Measurements from ENCODE around the gene CMTM3.
A peak's percentile ranks its signal among the peaks of the same experiment; 100 is the strongest.
"Not testable (repeated sequence)": the region's sequence is repeated elsewhere in the genome, so short reads cannot be mapped to it uniquely, and the experiment has no call there.

CMTM3 gene

GRCh38 chr16:66604376-66605176 lies at the start of gene CMTM3:
Gene CMTM3, plus strand, starts transcription at chr16:66604704. Its CDS starts 102 bp downstream, at chr16:66604806.
- H3K27ac ChIP-seq, result peak within 1 kb of the TSS; percentile 59
- DNase-seq (ENCODE audit: low read depth, low spot score), result no peak

GRCh38 chr16:66560107-66560506 lies 44.4 kb upstream of the CMTM3 start:
- no peak for DNase-seq (ENCODE audit: low read depth, low spot score)
- no peak overlapping the region for H3K27ac ChIP-seq

GRCh38 chr16:66561381-66562080 lies 43.0 kb upstream of the CMTM3 start:
- DNase-seq (ENCODE audit: low read depth, low spot score), result no peak
- H3K27ac ChIP-seq, result no peak overlapping the region

GRCh38 chr16:66562409-66562808 lies 42.1 kb upstream of the CMTM3 start:
- no peak for DNase-seq (ENCODE audit: low read depth, low spot score)
- H3K27ac ChIP-seq, result no peak overlapping the region

- no peak overlapping the region for H3K27ac ChIP-seq
- DNase-seq (ENCODE audit: low read depth, low spot score), result no peak
Measured at GRCh38 chr16:66562986-66563385, 41.5 kb upstream of the CMTM3 start.

- DNase-seq (ENCODE audit: low read depth, low spot score), result no peak
- H3K27ac ChIP-seq, result no peak overlapping the region
Measured at GRCh38 chr16:66563574-66564334, 40.8 kb upstream of the CMTM3 start.

- no peak within 1 kb of the TSS for H3K27ac ChIP-seq
- no peak for DNase-seq (ENCODE audit: low read depth, low spot score)
Measured at GRCh38 chr16:66566051-66566901, 38.2 kb upstream of the CMTM3 start, which contains the start of gene CMTM1. Gene CMTM1, plus strand, starts transcription at chr16:66566439. Its CDS starts 75 bp downstream, at chr16:66566514.

GRCh38 chr16:66567270-66567669 lies 37.2 kb upstream of the CMTM3 start:
- H3K27ac ChIP-seq; DNase-seq (ENCODE audit: low read depth, low spot score): not testable (repeated sequence)

GRCh38 chr16:66568355-66568754 lies 36.1 kb upstream of the CMTM3 start:
- no peak for DNase-seq (ENCODE audit: low read depth, low spot score)
- H3K27ac ChIP-seq, result no peak overlapping the region

- DNase-seq (ENCODE audit: low read depth, low spot score), result no peak
- peak overlapping the region; percentile 4 for H3K27ac ChIP-seq
Measured at GRCh38 chr16:66569131-66569530, 35.4 kb upstream of the CMTM3 start.

GRCh38 chr16:66569827-66570405 lies 34.6 kb upstream of the CMTM3 start:
- peak overlapping the region; percentile 4 for H3K27ac ChIP-seq
- DNase-seq (ENCODE audit: low read depth, low spot score), result no peak

- H3K27ac ChIP-seq, result no peak overlapping the region
- no peak for DNase-seq (ENCODE audit: low read depth, low spot score)
Measured at GRCh38 chr16:66572356-66572755, 32.1 kb upstream of the CMTM3 start.

GRCh38 chr16:66574081-66574480 lies 30.4 kb upstream of the CMTM3 start:
- no peak overlapping the region for H3K27ac ChIP-seq
- no peak for DNase-seq (ENCODE audit: low read depth, low spot score)

- no peak overlapping the region for H3K27ac ChIP-seq
- no peak for DNase-seq (ENCODE audit: low read depth, low spot score)
Measured at GRCh38 chr16:66574531-66574930, 30.0 kb upstream of the CMTM3 start.

- H3K27ac ChIP-seq, result no peak overlapping the region
- no peak for DNase-seq (ENCODE audit: low read depth, low spot score)
Measured at GRCh38 chr16:66575060-66575459, 29.4 kb upstream of the CMTM3 start.

GRCh38 chr16:66576296-66576695 lies 28.2 kb upstream of the CMTM3 start:
- DNase-seq (ENCODE audit: low read depth, low spot score), result no peak
- no peak overlapping the region for H3K27ac ChIP-seq

GRCh38 chr16:66578651-66579531 lies 25.6 kb upstream of the CMTM3 start, which contains the start of gene CMTM2:
Gene CMTM2, plus strand, starts transcription at chr16:66579463. Its CDS starts 145 bp downstream, at chr16:66579608.
- no peak within 1 kb of the TSS for H3K27ac ChIP-seq
- DNase-seq (ENCODE audit: low read depth, low spot score), result no peak

GRCh38 chr16:66580605-66581209 lies 23.8 kb upstream of the CMTM3 start:
- no peak overlapping the region for H3K27ac ChIP-seq
- peak; percentile 22 for DNase-seq (ENCODE audit: low read depth, low spot score)

Data from epithelial cell of prostate (primary cell).